Endothelial cell of umbilical vein (primary cell): ENCODE measurements around the gene ADAMTS17. TPM values are rescaled to one million over a fixed set of nuclear protein-coding genes. Genes with fewer than 3 reads are reported as not detected.

Experiments used
- BruUV-seq: library from RNA; stranded (reverse); fragments of 400-500 nt; replicated peaks from 2 replicates; lab custom pipeline; 2021; lab: Mats Ljungman, UMichigan
- CTCF ChIA-PET: fragments of 300-600, 350-600 bp; sonication (Branson Sonifier 250); formaldehyde crosslinking; loops from one replicate; lab custom pipeline; 2021; ENCODE audit warnings: antibody characterized with exemption, inconsistent platforms; lab: Charles Lee
- POLR2A ChIA-PET: fragments of 300-600, 350-600 bp; sonication (Branson Sonifier 250); formaldehyde crosslinking; loops from one replicate; lab custom pipeline; 2021; ENCODE audit warnings: antibody characterized with exemption, inconsistent platforms; lab: Charles Lee
- DNase-seq: peaks from one replicate; pipeline ENCODE4 v3.0.0-alpha.2; 2011; ENCODE audit warnings: low read depth, low spot score
- FAIRE-seq: peaks from 2 replicates; lab custom pipeline; 2011; peaks lifted over from hg19 to GRCh38; lab: Jason Lieb, UNC
- H2AFZ ChIP-seq: 2 replicates; pipeline ENCODE4 v1.6.0; 2012; ENCODE audit warnings: low read depth, low read length, control low read depth, inconsistent platforms
- H3K27ac ChIP-seq: 2 replicates; pipeline ENCODE4 v1.5.1; 2011; ENCODE audit warnings: low read depth, mild to moderate bottlenecking, control low read depth, low read length, moderate library complexity; ENCODE audit not compliant: insufficient read depth
- H3K27me3 ChIP-seq, 2 experiments: 2 replicates each; pipeline versions ENCODE4 v1.6.0 to v1.6.1; 2011; ENCODE audit warnings: low read length in 2 of 2, mixed read lengths in 1 of 2; ENCODE audit not compliant: control insufficient read depth in 2 of 2, insufficient read depth in 2 of 2
- H3K36me3 ChIP-seq, 2 experiments: 2 replicates in 1 of 2; 3 replicates in 1 of 2; pipeline ENCODE4 v1.5.1; 2011; ENCODE audit warnings: low read length in 2 of 2, mild to moderate bottlenecking in 1 of 2, moderate library complexity in 1 of 2; ENCODE audit not compliant: control insufficient read depth in 2 of 2, insufficient read depth in 2 of 2; ENCODE audit errors: extremely low read depth in 1 of 2
- H3K4me1 ChIP-seq: 3 replicates; pipeline ENCODE4 v1.5.1; 2011; ENCODE audit warnings: mild to moderate bottlenecking, low read length; ENCODE audit not compliant: control insufficient read depth, insufficient read depth; ENCODE audit errors: extremely low read depth
- H3K4me2 ChIP-seq: 2 replicates; pipeline ENCODE4 v1.6.1; 2011; ENCODE audit warnings: low read length, control low read depth, mixed read lengths; ENCODE audit not compliant: insufficient read depth
- H3K4me3 ChIP-seq, 3 experiments: fragments of 200-600 bp in 1 of 3; sonication (generic), shearing (Covaris generic) in 1 of 3; replicated peaks in 1 of 3; 2 replicates each; pipeline ENCODE4 v1.5.1; 2011 to 2016; ENCODE audit warnings: control low read depth in 3 of 3, low read length in 3 of 3, mild to moderate bottlenecking in 2 of 3, inconsistent platforms in 1 of 3, low read depth in 1 of 3, moderate library complexity in 1 of 3; ENCODE audit not compliant: insufficient read depth in 1 of 3
- H3K79me2 ChIP-seq: 2 replicates; pipeline ENCODE4 v1.6.0; 2012; ENCODE audit warnings: low read length, inconsistent platforms; ENCODE audit not compliant: control insufficient read depth, insufficient read depth
- H3K9ac ChIP-seq: replicated peaks from 2 replicates; pipeline ENCODE3; 2011; ENCODE audit warnings: low read length, control low read depth; ENCODE audit not compliant: insufficient read depth; ENCODE audit errors: extremely low read depth
- H3K9me1 ChIP-seq: replicated peaks from 3 replicates; pipeline ENCODE4 v1.6.0; 2011; ENCODE audit warnings: mild to moderate bottlenecking, low read length; ENCODE audit not compliant: control insufficient read depth, insufficient read depth; ENCODE audit errors: extremely low read depth
- H3K9me3 ChIP-seq: replicated peaks from 2 replicates; pipeline ENCODE4 v1.5.1; 2012; ENCODE audit warnings: low read length, inconsistent platforms; ENCODE audit not compliant: control insufficient read depth, insufficient read depth
- H4K20me1 ChIP-seq: replicated peaks from 2 replicates; pipeline ENCODE3; 2011; ENCODE audit warnings: mild to moderate bottlenecking, low read length; ENCODE audit not compliant: control insufficient read depth, insufficient read depth; ENCODE audit errors: extremely low read depth
- EZH2 ChIP-seq: IDR thresholded peaks from 2 replicates; pipeline ENCODE4 v1.6.1; 2012; ENCODE audit warnings: borderline replicate concordance, low read depth, mild to moderate bottlenecking, moderate library complexity, low read length, inconsistent platforms; ENCODE audit not compliant: severe bottlenecking
- FOS ChIP-seq: IDR thresholded peaks from 2 replicates; pipeline ENCODE4 v1.6.1; 2011; ENCODE audit warnings: mild to moderate bottlenecking, low read length, moderate library complexity, borderline replicate concordance; ENCODE audit not compliant: insufficient read depth
- GATA2 ChIP-seq: IDR thresholded peaks from 2 replicates; pipeline ENCODE4 v1.7.0; 2011; ENCODE audit warnings: low read depth, mild to moderate bottlenecking, moderate library complexity, mixed read lengths, low read length; ENCODE audit not compliant: insufficient read length, insufficient read depth
- JUN ChIP-seq: IDR thresholded peaks from 2 replicates; pipeline ENCODE4 v1.6.1; 2011; ENCODE audit warnings: borderline replicate concordance, low read depth; ENCODE audit not compliant: insufficient read length, insufficient read depth
- MAX ChIP-seq: IDR thresholded peaks from 2 replicates; pipeline ENCODE4 v1.6.1; 2011; ENCODE audit not compliant: insufficient read depth, insufficient read length
- MYC ChIP-seq: IDR thresholded peaks from one replicate; pipeline ENCODE4 v1.6.1; 2011; ENCODE audit warnings: mild to moderate bottlenecking, low read depth, low read length
- POLR2A ChIP-seq: IDR thresholded peaks from 2 replicates; pipeline ENCODE4 v1.6.1; 2012; ENCODE audit warnings: low read depth, mild to moderate bottlenecking, control low read depth, low read length
- POLR2AphosphoS5 ChIP-seq: IDR thresholded peaks from 2 replicates; pipeline ENCODE4 v1.6.1; 2012; ENCODE audit warnings: low read depth, mild to moderate bottlenecking, control low read depth, low read length, moderate library complexity; ENCODE audit not compliant: insufficient read depth
- dilution Hi-C: fragments of 300-500 bp; cut with MboI; formaldehyde crosslinking; loops from one replicate; pipeline ENCODE4 v1.15.0; 2019; ENCODE audit warnings: low sequenced_read_pairs; ENCODE audit not compliant: extremely low pct_ligation_motif_present
- intact Hi-C: fragments of 100-400 bp; cut with micrococcal nuclease; formaldehyde crosslinking; loops from one replicate; pipeline ENCODE4 v1.10.0; 2022
- polyA plus RNA-seq, 4 experiments: library from polyadenylated mRNA; depleted of rRNA in 3 of 4; stranded (reverse) in 3 of 4; unstranded in 1 of 4; fragments of >200 nt; gene quantifications; 2 replicates each; pipeline versions ENCODE4 v1.2.1 to v1.2.3, GENCODE V29; 2011 to 2012; ENCODE audit warnings: missing spikeins in 1 of 4
- total RNA-seq: library from RNA; stranded (reverse); gene quantifications from 2 replicates; pipeline ENCODE4 v1.2.3, GENCODE V29; 2021
- TF ChIP-seq, protein P1 (sequence below), 2 donors: IDR thresholded peaks; 1 replicate in 1 of 2; 2 replicates in 1 of 2; pipeline ENCODE4 v1.5.1; 2011; ENCODE audit warnings: low read length in 2 of 2, mild to moderate bottlenecking in 2 of 2, moderate library complexity in 2 of 2, control low read depth in 1 of 2, inconsistent platforms in 1 of 2, low read depth in 1 of 2; ENCODE audit not compliant: insufficient read depth in 1 of 2; ENCODE audit errors: extremely low read depth in 1 of 2

ADAMTS17 gene
- total and polyA plus RNA-seq, 2 donors (not counting 3 experiments of a cell fraction or from before 2014, with no cell fraction given), result 0.12 TPM; not detected in 1

DNA sequence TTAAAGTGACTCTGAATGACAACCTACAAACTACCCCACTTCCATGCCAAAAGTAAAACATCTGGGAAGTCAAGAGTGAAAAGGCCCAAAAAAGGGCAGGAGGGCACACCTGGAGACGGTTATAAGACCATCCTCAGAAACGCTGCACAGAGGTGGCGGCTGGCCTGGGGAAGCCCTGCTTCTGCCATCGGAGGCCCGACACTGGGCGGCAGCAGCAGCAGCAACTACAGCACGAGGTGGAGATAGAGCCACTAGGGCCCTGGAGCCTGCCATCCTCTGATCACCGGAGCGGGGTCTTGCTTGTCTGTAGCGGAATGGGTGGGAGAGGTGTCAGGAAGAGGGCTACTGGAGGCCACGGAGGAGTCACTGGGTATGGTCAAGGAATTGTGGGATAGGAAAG, 283.3 kb downstream of the ADAMTS17 start:
- no peaks in the 10 kb centered on the region for H4K20me1 ChIP-seq
- no peak for FAIRE-seq
- no peak overlapping the region for H3K4me2 ChIP-seq
- H3K36me3 ChIP-seq, result no peaks in the 10 kb centered on the region
- H2AFZ ChIP-seq, result no peak overlapping the region
- POLR2A ChIA-PET, result no interaction called here
- H3K27ac ChIP-seq, result no peak overlapping the region
- dilution Hi-C loops (no loop called here), intact Hi-C loops (no loop called here)
- H3K79me2 ChIP-seq, result no peaks in the 10 kb centered on the region
- no TSS peak for BruUV-seq
- H3K9ac ChIP-seq, result no peak overlapping the region
- no peak overlapping the region for H3K4me3 ChIP-seq
- H3K27me3 ChIP-seq, result no peaks in the 10 kb centered on the region
- H3K9me1 ChIP-seq, result no peaks in the 10 kb centered on the region
- DNase-seq, result no peak
- CTCF ChIA-PET, result no interaction called here
- TF ChIP-seq MYC (no peak), JUN (no peak), POLR2AphosphoS5 (no peak), EZH2 (no peak), GATA2 (no peak), POLR2A (no peak), FOS (no peak), MAX (no peak)
- TF ChIP-seq, protein P1, sequence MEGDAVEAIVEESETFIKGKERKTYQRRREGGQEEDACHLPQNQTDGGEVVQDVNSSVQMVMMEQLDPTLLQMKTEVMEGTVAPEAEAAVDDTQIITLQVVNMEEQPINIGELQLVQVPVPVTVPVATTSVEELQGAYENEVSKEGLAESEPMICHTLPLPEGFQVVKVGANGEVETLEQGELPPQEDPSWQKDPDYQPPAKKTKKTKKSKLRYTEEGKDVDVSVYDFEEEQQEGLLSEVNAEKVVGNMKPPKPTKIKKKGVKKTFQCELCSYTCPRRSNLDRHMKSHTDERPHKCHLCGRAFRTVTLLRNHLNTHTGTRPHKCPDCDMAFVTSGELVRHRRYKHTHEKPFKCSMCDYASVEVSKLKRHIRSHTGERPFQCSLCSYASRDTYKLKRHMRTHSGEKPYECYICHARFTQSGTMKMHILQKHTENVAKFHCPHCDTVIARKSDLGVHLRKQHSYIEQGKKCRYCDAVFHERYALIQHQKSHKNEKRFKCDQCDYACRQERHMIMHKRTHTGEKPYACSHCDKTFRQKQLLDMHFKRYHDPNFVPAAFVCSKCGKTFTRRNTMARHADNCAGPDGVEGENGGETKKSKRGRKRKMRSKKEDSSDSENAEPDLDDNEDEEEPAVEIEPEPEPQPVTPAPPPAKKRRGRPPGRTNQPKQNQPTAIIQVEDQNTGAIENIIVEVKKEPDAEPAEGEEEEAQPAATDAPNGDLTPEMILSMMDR (IDR thresholded peaks at IDR 0.05; ENCODE audit: extremely low read depth in 1 of 2, insufficient read depth in 1 of 2, low read depth in 1 of 2, low read length in 2 of 2), result no peak
- no peaks in the 10 kb centered on the region for H3K9me3 ChIP-seq
- H3K4me1 ChIP-seq, result no peaks in the 10 kb centered on the region
